GM13977 (cell line): ENCODE measurements around the gene PFKP.

ENCODE experiments used
- DNase-seq: peaks from one replicate; pipeline ENCODE4 v3.0.0; 2012; ENCODE audit warnings: low spot score
- CTCF ChIP-seq: IDR thresholded peaks from 2 replicates; pipeline ENCODE4 v1.5.1; 2012; ENCODE audit warnings: mild to moderate bottlenecking, control low read depth; ENCODE audit not compliant: insufficient read depth; ENCODE audit errors: extremely low read depth, missing control alignments
- in situ Hi-C: fragments of 300-500 bp; cut with MboI; formaldehyde crosslinking; loops from one replicate; pipeline ENCODE4 v1.12.0; 2022; ENCODE audit warnings: low sequenced_read_pairs, low pct_unique_long_range_greater_than_20kb, mixed read lengths, inconsistent platforms; ENCODE audit not compliant: unreplicated experiment

Gene PFKP

GRCh38 chr10:3136763-3137611 lies 69.6 kb downstream of the PFKP start:
- in situ Hi-C loops, result no loop called here
- no peak for TF ChIP-seq CTCF
- no peak for DNase-seq

GRCh38 chr10:3137958-3138726 lies 70.8 kb downstream of the PFKP start:
- no peak for DNase-seq
- in situ Hi-C loops, result no loop called here
- no peak for TF ChIP-seq CTCF

GRCh38 chr10:3139216-3139910 lies 72.0 kb downstream of the PFKP start:
- DNase-seq, result no peak
- TF ChIP-seq CTCF, result no peak

GRCh38 chr10:3140280-3140679 lies 72.9 kb downstream of the PFKP start:
- in situ Hi-C loops, result no loop called here
- TF ChIP-seq CTCF, result no peak

More at GRCh38 chr10:3139216-3139910, 72.0 kb downstream of the PFKP start:
- in situ Hi-C loops, result no loop called here

GRCh38 chr10:3141351-3142005 lies 74.1 kb downstream of the PFKP start:
- in situ Hi-C loops, result no loop called here
- DNase-seq, result no peak
- no peak for TF ChIP-seq CTCF

More at GRCh38 chr10:3140280-3140679, 72.9 kb downstream of the PFKP start:
- no peak for DNase-seq
